ENCODE measurements around the gene CCDC141.

CCDC141 gene

DNA sequence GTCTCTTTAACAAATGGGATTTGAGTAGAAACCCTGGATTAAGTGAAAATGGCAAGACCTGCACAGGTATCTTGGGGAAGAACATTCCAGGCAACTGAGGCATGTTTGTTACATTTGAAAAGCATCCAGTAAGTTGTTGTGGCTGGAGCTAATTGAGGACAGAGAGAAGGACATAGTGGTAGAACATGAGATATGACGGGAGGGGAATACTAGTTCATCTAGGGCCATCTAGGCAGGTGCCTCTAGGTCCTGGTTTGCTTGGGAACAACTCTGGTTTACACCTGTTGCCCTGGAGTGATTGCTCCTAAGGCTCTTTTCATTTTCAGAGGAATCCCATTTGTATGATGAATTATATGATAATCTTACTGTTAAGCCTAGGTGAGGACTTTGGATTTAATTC, 19.7 kb upstream of the CCDC141 start:
- H3K9ac ChIP-seq (ENCODE audit: low read length): no peak overlapping the region
- no peaks in the 10 kb centered on the region for H3K79me2 ChIP-seq (ENCODE audit: low read length)
- H3K4me1 ChIP-seq (ENCODE audit: low read length): no peaks in the 10 kb centered on the region
- no peaks in the 10 kb centered on the region for H3K9me3 ChIP-seq (replicated peaks; ENCODE audit: insufficient read depth, low read length)
- no peak overlapping the region for H3K27ac ChIP-seq (ENCODE audit: low read length)
- no peaks in the 10 kb centered on the region for H3K9me2 ChIP-seq (replicated peaks; ENCODE audit: insufficient read depth, low read length)
- H4K20me1 ChIP-seq (ENCODE audit: insufficient read depth, low read length): no peaks in the 10 kb centered on the region
- no peaks in the 10 kb centered on the region for H3K36me3 ChIP-seq (replicated peaks; ENCODE audit: insufficient read depth, low read length)
- H3K27me3 ChIP-seq (replicated peaks; ENCODE audit: insufficient read depth, low read length): no peaks in the 10 kb centered on the region
- no peak for DNase-seq
- no peak overlapping the region for H2AFZ ChIP-seq (ENCODE audit: low read length)
- TF ChIP-seq EZH2 (optimal IDR thresholded peaks at IDR 0.05; ENCODE audit: low read depth, low read length): no peak
- no peak for TF ChIP-seq CTCF (IDR thresholded peaks at IDR 0.05; ENCODE audit: low read length)
- TF ChIP-seq EZH2phosphoT487 (IDR thresholded peaks at IDR 0.05; ENCODE audit: low read length): no peak
- H3K4me2 ChIP-seq (ENCODE audit: low read depth, low read length): no peak overlapping the region
- H3K4me3 ChIP-seq (ENCODE audit: low read length): no peak overlapping the region
- no peaks in the 10 kb centered on the region for H3F3A ChIP-seq (ENCODE audit: insufficient read depth, low read length)

DNA sequence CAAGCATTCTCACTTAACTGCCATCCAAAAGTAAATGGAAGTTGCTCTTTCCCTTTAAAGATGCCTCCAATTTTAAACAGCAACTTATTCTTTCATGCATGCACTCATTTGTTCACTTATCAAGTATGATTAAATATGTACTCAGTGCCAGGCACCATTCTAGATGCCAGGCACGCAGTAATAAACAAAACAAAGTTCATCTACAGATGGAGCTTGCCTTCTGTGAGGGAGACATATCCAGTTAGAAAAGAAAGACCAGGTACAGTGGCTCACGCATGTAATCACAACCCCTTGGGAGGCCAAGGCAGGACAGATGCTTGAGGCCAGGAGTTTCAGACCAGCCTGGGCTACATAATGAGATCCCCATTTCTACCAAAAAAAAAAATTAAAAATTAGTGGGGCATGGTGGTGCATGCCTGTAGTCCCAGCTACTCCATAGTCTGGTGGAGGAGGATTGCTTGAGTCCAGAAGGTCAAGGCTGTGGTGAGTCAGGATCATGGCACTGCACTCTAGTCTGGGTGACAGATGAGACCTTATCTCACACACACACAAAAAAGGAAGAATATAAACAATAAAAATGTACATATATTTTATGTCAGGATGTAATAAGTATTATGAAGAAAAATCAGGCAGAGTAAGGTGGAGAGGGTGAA, 19.2 kb upstream of the CCDC141 start:
- no peak for TF ChIP-seq CTCF (IDR thresholded peaks at IDR 0.05; ENCODE audit: low read length)
- no peak for TF ChIP-seq EZH2phosphoT487 (IDR thresholded peaks at IDR 0.05; ENCODE audit: low read length)
- TF ChIP-seq EZH2 (optimal IDR thresholded peaks at IDR 0.05; ENCODE audit: low read depth, low read length): no peak
- Histone ChIP-seq H3K9me2 (replicated peaks; ENCODE audit: insufficient read depth, low read length) (no peaks in the 10 kb centered on the region), H3K4me1 (ENCODE audit: low read length) (no peaks in the 10 kb centered on the region), H3K79me2 (ENCODE audit: low read length) (no peaks in the 10 kb centered on the region), H3K9ac (ENCODE audit: low read length) (no peak overlapping the region), H3K36me3 (replicated peaks; ENCODE audit: insufficient read depth, low read length) (no peaks in the 10 kb centered on the region), H3K4me3 (ENCODE audit: low read length) (no peak overlapping the region), H3K27me3 (replicated peaks; ENCODE audit: insufficient read depth, low read length) (no peaks in the 10 kb centered on the region), H3K9me3 (replicated peaks; ENCODE audit: insufficient read depth, low read length) (no peaks in the 10 kb centered on the region), H4K20me1 (ENCODE audit: insufficient read depth, low read length) (no peaks in the 10 kb centered on the region), H2AFZ (ENCODE audit: low read length) (no peak overlapping the region), H3K4me2 (ENCODE audit: low read depth, low read length) (no peak overlapping the region), H3F3A (ENCODE audit: insufficient read depth, low read length) (no peaks in the 10 kb centered on the region), H3K27ac (ENCODE audit: low read length) (no peak overlapping the region)
- no peak for DNase-seq

DNA sequence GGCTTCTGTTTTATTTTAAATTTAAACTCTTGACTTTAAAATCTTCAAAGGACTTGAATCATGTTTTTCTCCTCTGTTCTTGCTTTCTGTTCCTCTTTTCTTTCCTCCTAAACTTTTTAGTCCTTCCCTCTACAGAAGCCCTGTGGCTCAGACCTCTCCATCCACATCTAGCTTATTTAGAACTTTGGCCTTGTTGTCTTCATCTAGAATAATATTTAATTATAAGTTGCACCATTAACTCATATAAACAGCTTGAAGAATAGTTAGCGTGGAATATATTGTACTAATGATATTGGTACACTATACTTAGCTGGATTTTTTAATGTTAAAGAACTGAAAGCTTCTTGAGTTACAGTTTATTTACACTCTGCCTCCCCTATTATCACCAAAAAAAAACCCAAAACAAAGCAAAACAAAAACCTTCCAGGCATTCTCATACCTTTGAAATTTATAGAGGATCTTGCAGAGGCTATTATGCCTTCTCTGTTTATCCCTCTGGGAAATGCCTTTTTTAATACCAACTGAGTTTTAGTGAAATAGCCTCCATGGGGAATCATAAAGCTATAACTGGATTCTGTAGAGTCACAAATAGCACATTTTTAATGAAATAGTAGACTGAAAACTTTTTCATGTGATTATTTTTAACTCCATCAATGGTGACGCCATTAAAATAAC, 9.2 kb upstream of the CCDC141 start:
- H3K9ac ChIP-seq (ENCODE audit: low read length): no peak overlapping the region
- TF ChIP-seq EZH2phosphoT487 (IDR thresholded peaks at IDR 0.05; ENCODE audit: low read length) (no peak), EZH2 (optimal IDR thresholded peaks at IDR 0.05; ENCODE audit: low read depth, low read length) (no peak), CTCF (IDR thresholded peaks at IDR 0.05; ENCODE audit: low read length) (no peak)
- peaks cover 10% of the 10 kb centered on the region; the same call in 1 of the 2 replicates for H3K4me1 ChIP-seq (ENCODE audit: low read length)
- no peaks in the 10 kb centered on the region for H3K9me3 ChIP-seq (replicated peaks; ENCODE audit: insufficient read depth, low read length)
- peak overlapping the region; percentile 12; the same call in 1 of the 2 replicates for H3K27ac ChIP-seq (ENCODE audit: low read length)
- H3K9me2 ChIP-seq (replicated peaks; ENCODE audit: insufficient read depth, low read length): no peaks in the 10 kb centered on the region
- H3K4me2 ChIP-seq (ENCODE audit: low read depth, low read length): 0 out of 2 replicates have a peak overlapping the region, but pooled peaks have one; percentile 31
- H3F3A ChIP-seq (ENCODE audit: insufficient read depth, low read length): peaks cover 4% of the 10 kb centered on the region; the same call in 1 of the 2 replicates
- H4K20me1 ChIP-seq (ENCODE audit: insufficient read depth, low read length): no peaks in the 10 kb centered on the region
- DNase-seq: peak; percentile 17
- H3K79me2 ChIP-seq (ENCODE audit: low read length): no peaks in the 10 kb centered on the region
- no peak overlapping the region for H3K4me3 ChIP-seq (ENCODE audit: low read length)
- no peaks in the 10 kb centered on the region for H3K36me3 ChIP-seq (replicated peaks; ENCODE audit: insufficient read depth, low read length)
- H2AFZ ChIP-seq (ENCODE audit: low read length): no peak overlapping the region
- no peaks in the 10 kb centered on the region for H3K27me3 ChIP-seq (replicated peaks; ENCODE audit: insufficient read depth, low read length)

All from MM.1S (cell line).